Suppressor macrophage treated with lipopolysaccharide for 4 hours (primary cell): ENCODE results near the gene GATA2.

Experiments
- DNase-seq: peaks from one replicate; pipeline ENCODE4 v3.0.0-alpha.2; 2020

The GATA2 gene

DNA sequence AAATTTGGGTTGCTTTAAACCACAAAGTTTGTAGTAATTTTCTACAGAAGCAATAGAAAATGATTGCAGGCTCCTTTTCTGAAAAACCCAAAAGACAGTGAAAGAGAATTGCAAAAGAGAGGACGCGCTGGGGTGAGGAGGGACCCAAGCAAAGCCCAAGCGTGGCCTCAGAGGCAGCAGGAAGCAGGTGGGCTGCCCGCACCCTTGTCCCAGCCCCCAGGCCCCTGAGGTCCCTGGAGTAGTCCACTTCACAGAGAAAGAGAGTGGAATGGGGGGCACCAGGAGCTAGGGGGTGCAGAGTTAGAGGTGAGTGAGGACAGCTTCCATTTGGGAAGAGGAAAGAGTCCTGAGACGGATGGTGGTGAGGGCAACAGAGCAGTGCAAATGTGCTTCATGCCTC is 37.9 kb downstream of the GATA2 start:
- no peak for DNase-seq

DNA sequence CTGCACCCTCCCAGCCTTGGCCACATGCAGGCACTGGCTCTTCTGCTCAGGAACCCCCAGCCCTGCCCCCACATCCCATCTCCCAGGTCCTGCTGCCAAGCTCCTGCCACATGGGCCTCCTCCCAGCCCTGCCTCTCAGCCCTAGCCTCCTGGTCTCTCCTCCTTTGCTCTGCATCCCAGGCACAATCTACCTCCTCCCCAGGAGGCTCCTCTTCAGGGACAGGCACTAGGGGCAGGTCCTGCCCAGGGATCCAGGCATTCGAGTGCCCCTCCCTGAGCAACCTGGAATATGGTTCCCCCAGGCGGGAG is 38.7 kb downstream of the GATA2 start:
- no peak for DNase-seq

GRCh38 chr3:128453501-128454309 is 39.3 kb downstream of the GATA2 start:
- no peak for DNase-seq

DNA sequence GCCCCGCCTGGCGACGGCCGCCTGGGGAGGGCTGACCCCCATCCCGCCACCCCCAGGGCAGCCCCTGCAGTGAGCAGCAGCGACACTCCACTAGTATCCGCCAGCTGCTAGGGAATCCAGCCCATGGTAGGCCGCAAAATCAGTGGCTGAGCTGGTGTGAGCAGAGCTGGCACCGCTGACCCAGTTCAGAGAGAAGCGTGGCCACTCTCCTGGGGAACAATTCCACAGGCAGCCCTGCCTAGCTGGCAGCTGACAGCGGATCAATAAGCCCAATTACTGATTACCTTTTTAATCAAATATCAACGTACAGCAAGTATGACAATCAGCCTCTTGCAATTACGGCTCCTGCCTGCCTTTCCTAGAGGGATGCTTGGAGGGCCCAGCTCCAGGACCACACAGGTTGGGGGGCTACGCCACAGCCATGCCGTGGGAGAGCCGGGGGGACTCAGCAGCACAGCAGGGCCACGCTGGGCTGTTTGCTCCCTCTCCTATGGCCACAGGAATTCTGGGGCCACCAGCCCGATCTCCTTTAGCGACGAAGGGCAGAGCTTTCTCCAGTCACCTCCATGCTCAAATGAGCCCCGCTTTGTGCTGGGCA is 40.2 kb downstream of the GATA2 start:
- DNase-seq, result no peak

GRCh38 chr3:128452120-128452519 is 40.9 kb downstream of the GATA2 start:
- DNase-seq, result no peak

DNA sequence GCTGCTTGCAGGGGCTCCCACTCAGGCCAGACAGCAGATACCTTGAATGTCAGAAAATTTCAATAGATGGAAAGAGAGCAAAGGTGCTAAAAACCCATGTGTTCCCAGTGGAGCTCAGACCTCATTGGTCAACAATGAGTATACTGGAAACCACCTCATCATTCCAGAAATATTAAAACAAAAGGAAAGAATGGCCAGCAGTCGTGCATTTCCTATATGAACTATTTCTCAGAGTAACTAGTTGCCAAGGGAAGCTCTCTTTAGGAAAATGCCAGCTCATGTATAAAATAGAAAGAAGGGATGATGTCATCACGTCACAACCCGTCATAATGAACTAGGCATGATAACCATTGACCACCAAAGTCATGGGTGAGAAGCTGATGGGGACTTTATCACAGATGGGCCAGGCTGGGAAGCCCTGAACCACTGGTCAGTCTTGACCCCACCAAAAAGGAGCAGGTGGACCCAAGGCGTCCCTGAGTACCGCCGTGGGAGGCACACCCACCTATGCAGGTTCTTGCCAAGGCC is 43.8 kb downstream of the GATA2 start:
- no peak for DNase-seq

DNA sequence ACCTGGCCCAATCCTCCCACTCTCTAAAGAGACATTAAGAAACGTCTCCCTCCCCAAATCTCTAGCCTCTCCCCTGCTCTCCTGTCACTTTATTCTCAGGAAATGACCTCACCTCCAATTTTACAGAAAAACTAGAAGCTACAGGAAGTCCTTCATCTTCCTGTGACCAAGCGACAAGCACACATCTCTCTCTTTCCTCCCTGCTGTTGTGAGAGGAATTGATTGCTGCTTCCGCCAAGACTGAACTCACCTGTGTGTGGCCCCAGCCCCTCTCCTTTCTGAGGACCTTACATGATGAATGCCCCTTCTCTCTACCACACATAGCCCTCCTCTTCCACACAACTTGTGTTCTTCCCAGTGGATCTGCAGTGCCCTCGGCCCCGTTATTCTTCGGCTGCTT is 44.5 kb downstream of the GATA2 start:
- DNase-seq, result no peak

GRCh38 chr3:128447561-128448013 is 45.4 kb downstream of the GATA2 start:
- peak; percentile 57 for DNase-seq

GRCh38 chr3:128446821-128447220 is 46.2 kb downstream of the GATA2 start:
- peak; percentile 25 for DNase-seq

GRCh38 chr3:128445357-128445756 is 47.6 kb downstream of the GATA2 start:
- DNase-seq, result no peak

- no peak for DNase-seq
These were observed 49.2 kb downstream of the GATA2 start for GRCh38 chr3:128443771-128444170.

GRCh38 chr3:128442949-128443348 is 50.1 kb downstream of the GATA2 start:
- no peak for DNase-seq

- no peak for DNase-seq
These were observed 50.9 kb downstream of the GATA2 start for GRCh38 chr3:128442070-128442469.

GRCh38 chr3:128439226-128439625 is 53.8 kb downstream of the GATA2 start:
- no peak for DNase-seq

DNA sequence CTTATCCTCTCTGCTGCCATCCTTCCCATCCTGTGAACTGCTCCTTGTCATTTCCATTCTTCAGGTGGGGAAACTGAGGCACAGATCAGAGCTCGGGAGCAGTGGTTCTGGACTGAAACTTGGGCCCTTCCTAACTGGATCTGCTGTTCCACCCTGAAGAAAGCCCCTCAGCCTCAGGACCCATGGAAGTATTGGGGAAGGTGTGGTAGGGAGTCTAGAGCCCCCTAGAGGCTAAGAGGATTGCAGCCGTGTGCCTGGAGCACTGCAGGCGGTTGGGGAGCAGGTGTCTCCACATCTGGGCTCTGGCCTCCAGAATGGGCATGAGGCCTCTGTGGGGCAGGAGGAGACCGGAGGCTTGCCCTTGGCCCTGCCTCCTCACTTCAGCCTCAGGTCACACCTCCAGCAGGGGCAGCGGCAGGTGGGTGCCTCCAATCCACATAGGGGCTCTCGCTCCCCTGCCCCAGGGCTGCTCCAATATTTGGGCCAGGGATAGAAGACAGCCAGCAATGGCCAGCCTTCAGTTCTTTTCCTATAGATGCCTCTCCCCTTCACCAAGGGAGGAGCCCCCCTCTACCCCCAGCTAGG is 54.4 kb downstream of the GATA2 start:
- DNase-seq, result no peak

DNA sequence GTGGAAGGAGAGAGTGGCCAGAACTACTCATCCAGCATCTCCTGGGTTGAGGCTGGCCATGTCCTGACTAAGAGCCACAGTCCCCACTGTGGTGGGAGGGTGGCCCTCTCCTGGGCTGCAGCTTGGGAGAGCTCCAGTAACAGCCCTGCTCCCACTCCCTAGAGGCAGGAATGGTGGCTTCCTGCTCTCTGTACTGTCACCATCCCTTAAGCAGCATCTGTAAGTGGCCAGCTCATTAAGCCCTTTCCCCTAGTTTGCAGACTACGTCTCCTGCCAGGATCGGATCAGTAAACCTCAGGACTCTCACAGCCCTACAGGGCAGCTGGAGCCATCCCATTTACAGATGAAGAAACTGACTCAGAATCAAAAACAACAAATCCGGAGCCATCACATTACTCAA is 56.8 kb downstream of the GATA2 start:
- no peak for DNase-seq

- DNase-seq, result no peak
These were observed 57.4 kb downstream of the GATA2 start for GRCh38 chr3:128435561-128435960.

DNA sequence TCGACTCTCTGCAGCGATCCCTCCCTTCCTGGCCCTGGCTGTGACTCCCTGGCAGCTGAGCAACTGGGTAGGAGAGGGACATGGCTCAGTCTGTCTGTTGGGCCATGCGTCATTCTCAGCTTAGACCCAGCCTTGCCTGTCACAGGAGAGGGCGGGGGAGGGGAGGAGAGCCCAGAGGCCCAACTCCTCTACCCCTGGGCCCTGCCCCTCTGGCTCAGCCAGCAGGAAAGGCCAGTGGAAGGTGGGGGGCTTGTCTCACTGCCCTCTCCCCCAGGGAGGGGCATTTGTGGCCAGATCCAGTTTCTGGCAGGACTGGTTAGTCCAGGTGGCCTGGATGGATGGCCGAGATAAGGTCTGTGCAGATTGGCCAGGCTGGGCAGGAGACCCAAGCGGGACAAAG is 57.9 kb downstream of the GATA2 start:
- no peak for DNase-seq

GRCh38 chr3:128434524-128434923 is 58.5 kb downstream of the GATA2 start:
- DNase-seq, result no peak

DNA sequence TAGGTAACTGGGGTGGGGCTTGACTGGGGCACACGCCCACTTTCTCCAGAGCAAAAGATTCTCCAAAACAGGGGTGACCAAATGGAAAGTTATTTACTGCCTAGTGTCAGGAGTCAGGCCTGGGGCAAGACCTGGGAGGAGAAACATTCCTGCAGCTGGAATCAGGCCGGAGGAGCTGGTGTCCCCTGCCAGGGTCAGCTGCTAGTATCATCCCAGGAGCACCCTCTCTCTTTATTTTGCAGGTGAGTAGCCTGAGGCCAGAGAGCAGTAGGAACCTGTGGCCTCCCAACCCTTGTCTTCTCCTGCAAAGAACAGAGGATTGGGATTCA is 59.2 kb downstream of the GATA2 start:
- no peak for DNase-seq

GRCh38 chr3:128432971-128433836 is 59.8 kb downstream of the GATA2 start:
- no peak for DNase-seq

- DNase-seq, result no peak
These were observed 60.6 kb downstream of the GATA2 start for GRCh38 chr3:128432301-128432970.

- no peak for DNase-seq
These were observed 61.1 kb downstream of the GATA2 start for GRCh38 chr3:128431803-128432300.
